ENCODE results near the gene UNCX. TPM values are rescaled to one million over a fixed set of nuclear protein-coding genes. Genes with fewer than 3 reads are reported as not detected.

The UNCX gene
- total and polyA plus RNA-seq, 2 experiments from 2014 or later: not detected

DNA sequence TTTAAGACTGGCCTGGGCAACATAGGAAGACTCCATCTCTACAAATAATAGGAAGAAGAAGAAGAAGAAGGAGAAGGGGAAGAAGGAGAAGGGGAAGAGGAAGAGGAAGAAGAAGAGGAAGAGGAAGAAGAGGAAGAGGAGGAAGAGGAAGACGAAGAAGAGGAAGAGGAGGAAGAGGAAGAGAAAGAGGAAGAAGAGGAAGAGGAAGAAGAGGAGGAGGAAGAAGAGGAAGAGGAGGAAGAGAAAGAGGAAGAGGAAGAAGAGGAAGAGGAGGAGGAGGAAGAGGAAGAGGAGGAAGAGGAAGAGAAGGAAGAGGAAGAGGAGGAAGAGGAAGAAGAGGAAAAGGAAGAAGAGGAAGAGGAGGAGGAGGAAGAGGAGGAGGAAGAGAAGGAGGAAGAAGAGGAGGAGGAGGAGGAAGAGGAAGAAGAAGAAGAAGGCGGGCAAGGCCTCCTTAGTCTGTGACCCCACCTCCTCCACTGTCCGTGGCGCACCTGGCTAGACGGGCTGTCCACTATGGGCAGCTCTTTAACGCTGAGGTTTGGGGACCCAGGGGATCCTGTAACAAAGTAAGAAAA is 43.9 kb upstream of the UNCX start:
- H3K4me2 ChIP-seq: no peak overlapping the region
- Mint-ChIP-seq H3K27ac (no peak overlapping the region), H3K9me3 (peaks cover 33% of the 10 kb centered on the region), H3K4me1 (no peaks in the 10 kb centered on the region), H3K4me3 (no peak overlapping the region), H3K36me3 (ENCODE audit: low read depth) (peaks cover 6% of the 10 kb centered on the region; the same call in 2 of the 3 replicates), H3K27me3 (ENCODE audit: insufficient read depth, low read depth, poor library complexity) (peaks cover 26% of the 10 kb centered on the region)
- H3K9me2 ChIP-seq (ENCODE audit: insufficient read depth): no peaks in the 10 kb centered on the region
- no peaks in the 10 kb centered on the region for H3F3A ChIP-seq (replicated peaks; ENCODE audit: low read depth)
- H3K4me1 ChIP-seq (ENCODE audit: insufficient read depth): no peaks in the 10 kb centered on the region
- no peak overlapping the region for H3K27ac ChIP-seq (ENCODE audit: low read depth)
- no peaks in the 10 kb centered on the region for H3K79me2 ChIP-seq (replicated peaks; ENCODE audit: insufficient read depth)
- no peak overlapping the region for H2AFZ ChIP-seq
- H3K36me3 ChIP-seq (ENCODE audit: insufficient read depth): no peaks in the 10 kb centered on the region
- H4K20me1 ChIP-seq (replicated peaks; ENCODE audit: insufficient read depth): no peaks in the 10 kb centered on the region
- no peaks in the 10 kb centered on the region for H3K27me3 ChIP-seq (ENCODE audit: insufficient read depth)
- TF ChIP-seq EZH2 (IDR thresholded peaks at IDR 0.05; ENCODE audit: low read depth, unreplicated experiment): no peak
- ATAC-seq: no peak
- H3K4me3 ChIP-seq: no peak overlapping the region
- DNase-seq (ENCODE audit: low spot score): no peak

DNA sequence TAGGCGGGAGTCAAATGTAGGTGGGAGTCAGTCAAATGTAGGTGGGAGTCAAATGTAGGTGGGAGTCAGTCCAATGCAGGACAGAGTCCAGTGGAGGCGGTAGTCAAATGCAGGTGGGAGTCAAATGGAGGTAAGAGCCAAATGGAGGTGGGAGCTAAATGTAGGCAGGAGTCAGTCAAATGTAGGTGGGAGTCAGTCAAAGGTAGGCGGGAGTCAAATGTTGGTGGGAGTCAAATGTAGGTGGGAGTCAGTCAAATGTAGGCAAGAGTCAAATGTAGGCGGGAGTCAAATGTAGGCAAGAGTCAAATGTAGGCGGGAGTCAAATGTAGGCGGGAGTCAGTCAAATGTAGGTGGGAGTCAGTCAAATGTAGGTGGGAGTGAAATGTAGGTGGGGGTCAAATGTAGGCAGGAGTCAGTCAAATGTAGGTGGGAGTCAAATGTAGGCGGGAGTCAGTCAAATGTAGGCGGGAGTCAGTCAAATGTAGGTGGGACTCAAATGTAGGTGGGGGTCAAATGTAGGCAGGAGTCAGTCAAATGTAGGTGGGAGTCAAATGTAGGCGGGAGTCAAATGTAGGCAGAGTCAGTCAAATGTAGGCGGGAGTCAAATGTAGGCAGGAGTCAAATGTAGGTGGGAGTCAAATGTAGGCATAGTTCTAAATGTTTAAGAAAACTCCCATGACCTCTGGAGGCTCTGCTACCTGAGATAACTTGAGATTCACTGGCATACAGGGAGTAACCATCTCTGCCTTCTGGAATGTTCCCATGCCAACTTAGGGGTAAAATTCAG is 42.5 kb upstream of the UNCX start:
- peaks cover 39% of the 10 kb centered on the region for H3K9me3 Mint-ChIP-seq
- Histone ChIP-seq H3F3A (replicated peaks; ENCODE audit: low read depth) (no peaks in the 10 kb centered on the region), H3K9me2 (ENCODE audit: insufficient read depth) (no peaks in the 10 kb centered on the region), H3K4me3 (no peak overlapping the region), H3K27ac (ENCODE audit: low read depth) (no peak overlapping the region), H4K20me1 (replicated peaks; ENCODE audit: insufficient read depth) (no peaks in the 10 kb centered on the region), H2AFZ (no peak overlapping the region), H3K27me3 (ENCODE audit: insufficient read depth) (no peaks in the 10 kb centered on the region), H3K36me3 (ENCODE audit: insufficient read depth) (no peaks in the 10 kb centered on the region), H3K4me1 (ENCODE audit: insufficient read depth) (no peaks in the 10 kb centered on the region), H3K79me2 (replicated peaks; ENCODE audit: insufficient read depth) (no peaks in the 10 kb centered on the region), H3K4me2 (no peak overlapping the region)
- DNase-seq (ENCODE audit: low spot score) (no peak), ATAC-seq (no peak)
- H3K4me3 Mint-ChIP-seq: no peak overlapping the region
- peaks cover 25% of the 10 kb centered on the region for H3K27me3 Mint-ChIP-seq (ENCODE audit: insufficient read depth, low read depth, poor library complexity)
- no peak overlapping the region for H3K27ac Mint-ChIP-seq
- peaks cover 6% of the 10 kb centered on the region; the same call in 2 of the 3 replicates for H3K36me3 Mint-ChIP-seq (ENCODE audit: low read depth)
- no peaks in the 10 kb centered on the region for H3K4me1 Mint-ChIP-seq
- TF ChIP-seq CREB1 (CRISPR knock-in tag; IDR thresholded peaks at IDR 0.05; ENCODE audit: low read depth): no peak
- TF ChIP-seq JUNB (IDR thresholded peaks at IDR 0.05; ENCODE audit: unreplicated experiment): no peak
- no peak for TF ChIP-seq POLR2AphosphoS5 (IDR thresholded peaks at IDR 0.05; ENCODE audit: low read depth)
- TF ChIP-seq STAT1 (IDR thresholded peaks at IDR 0.05; ENCODE audit: unreplicated experiment): no peak
- TF ChIP-seq NANOG (IDR thresholded peaks at IDR 0.05; ENCODE audit: borderline replicate concordance): no peak
- TF ChIP-seq ZNF114 (CRISPR knock-in tag; IDR thresholded peaks at IDR 0.05): no peak
- no peak for TF ChIP-seq ZNF331 (CRISPR knock-in tag; IDR thresholded peaks at IDR 0.05; ENCODE audit: low read depth)
- no peak for TF ChIP-seq EZH2phosphoT487 (IDR thresholded peaks at IDR 0.05; ENCODE audit: unreplicated experiment)
- TF ChIP-seq, protein P1, sequence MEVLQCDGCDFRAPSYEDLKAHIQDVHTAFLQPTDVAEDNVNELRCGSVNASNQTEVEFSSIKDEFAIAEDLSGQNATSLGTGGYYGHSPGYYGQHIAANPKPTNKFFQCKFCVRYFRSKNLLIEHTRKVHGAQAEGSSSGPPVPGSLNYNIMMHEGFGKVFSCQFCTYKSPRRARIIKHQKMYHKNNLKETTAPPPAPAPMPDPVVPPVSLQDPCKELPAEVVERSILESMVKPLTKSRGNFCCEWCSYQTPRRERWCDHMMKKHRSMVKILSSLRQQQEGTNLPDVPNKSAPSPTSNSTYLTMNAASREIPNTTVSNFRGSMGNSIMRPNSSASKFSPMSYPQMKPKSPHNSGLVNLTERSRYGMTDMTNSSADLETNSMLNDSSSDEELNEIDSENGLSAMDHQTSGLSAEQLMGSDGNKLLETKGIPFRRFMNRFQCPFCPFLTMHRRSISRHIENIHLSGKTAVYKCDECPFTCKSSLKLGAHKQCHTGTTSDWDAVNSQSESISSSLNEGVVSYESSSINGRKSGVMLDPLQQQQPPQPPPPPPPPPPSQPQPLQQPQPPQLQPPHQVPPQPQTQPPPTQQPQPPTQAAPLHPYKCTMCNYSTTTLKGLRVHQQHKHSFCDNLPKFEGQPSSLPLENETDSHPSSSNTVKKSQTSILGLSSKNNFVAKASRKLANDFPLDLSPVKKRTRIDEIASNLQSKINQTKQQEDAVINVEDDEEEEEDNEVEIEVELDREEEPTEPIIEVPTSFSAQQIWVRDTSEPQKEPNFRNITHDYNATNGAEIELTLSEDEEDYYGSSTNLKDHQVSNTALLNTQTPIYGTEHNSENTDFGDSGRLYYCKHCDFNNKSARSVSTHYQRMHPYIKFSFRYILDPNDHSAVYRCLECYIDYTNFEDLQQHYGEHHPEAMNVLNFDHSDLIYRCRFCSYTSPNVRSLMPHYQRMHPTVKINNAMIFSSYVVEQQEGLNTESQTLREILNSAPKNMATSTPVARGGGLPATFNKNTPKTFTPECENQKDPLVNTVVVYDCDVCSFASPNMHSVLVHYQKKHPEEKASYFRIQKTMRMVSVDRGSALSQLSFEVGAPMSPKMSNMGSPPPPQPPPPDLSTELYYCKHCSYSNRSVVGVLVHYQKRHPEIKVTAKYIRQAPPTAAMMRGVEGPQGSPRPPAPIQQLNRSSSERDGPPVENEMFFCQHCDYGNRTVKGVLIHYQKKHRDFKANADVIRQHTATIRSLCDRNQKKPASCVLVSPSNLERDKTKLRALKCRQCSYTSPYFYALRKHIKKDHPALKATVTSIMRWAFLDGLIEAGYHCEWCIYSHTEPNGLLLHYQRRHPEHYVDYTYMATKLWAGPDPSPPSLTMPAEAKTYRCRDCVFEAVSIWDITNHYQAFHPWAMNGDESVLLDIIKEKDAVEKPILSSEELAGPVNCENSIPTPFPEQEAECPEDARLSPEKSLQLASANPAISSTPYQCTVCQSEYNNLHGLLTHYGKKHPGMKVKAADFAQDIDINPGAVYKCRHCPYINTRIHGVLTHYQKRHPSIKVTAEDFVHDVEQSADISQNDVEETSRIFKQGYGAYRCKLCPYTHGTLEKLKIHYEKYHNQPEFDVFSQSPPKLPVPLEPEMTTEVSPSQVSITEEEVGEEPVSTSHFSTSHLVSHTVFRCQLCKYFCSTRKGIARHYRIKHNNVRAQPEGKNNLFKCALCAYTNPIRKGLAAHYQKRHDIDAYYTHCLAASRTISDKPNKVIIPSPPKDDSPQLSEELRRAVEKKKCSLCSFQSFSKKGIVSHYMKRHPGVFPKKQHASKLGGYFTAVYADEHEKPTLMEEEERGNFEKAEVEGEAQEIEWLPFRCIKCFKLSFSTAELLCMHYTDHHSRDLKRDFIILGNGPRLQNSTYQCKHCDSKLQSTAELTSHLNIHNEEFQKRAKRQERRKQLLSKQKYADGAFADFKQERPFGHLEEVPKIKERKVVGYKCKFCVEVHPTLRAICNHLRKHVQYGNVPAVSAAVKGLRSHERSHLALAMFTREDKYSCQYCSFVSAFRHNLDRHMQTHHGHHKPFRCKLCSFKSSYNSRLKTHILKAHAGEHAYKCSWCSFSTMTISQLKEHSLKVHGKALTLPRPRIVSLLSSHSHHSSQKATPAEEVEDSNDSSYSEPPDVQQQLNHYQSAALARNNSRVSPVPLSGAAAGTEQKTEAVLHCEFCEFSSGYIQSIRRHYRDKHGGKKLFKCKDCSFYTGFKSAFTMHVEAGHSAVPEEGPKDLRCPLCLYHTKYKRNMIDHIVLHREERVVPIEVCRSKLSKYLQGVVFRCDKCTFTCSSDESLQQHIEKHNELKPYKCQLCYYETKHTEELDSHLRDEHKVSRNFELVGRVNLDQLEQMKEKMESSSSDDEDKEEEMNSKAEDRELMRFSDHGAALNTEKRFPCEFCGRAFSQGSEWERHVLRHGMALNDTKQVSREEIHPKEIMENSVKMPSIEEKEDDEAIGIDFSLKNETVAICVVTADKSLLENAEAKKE (CRISPR knock-in tag; IDR thresholded peaks at IDR 0.05): no peak
- TF ChIP-seq, protein P2, sequence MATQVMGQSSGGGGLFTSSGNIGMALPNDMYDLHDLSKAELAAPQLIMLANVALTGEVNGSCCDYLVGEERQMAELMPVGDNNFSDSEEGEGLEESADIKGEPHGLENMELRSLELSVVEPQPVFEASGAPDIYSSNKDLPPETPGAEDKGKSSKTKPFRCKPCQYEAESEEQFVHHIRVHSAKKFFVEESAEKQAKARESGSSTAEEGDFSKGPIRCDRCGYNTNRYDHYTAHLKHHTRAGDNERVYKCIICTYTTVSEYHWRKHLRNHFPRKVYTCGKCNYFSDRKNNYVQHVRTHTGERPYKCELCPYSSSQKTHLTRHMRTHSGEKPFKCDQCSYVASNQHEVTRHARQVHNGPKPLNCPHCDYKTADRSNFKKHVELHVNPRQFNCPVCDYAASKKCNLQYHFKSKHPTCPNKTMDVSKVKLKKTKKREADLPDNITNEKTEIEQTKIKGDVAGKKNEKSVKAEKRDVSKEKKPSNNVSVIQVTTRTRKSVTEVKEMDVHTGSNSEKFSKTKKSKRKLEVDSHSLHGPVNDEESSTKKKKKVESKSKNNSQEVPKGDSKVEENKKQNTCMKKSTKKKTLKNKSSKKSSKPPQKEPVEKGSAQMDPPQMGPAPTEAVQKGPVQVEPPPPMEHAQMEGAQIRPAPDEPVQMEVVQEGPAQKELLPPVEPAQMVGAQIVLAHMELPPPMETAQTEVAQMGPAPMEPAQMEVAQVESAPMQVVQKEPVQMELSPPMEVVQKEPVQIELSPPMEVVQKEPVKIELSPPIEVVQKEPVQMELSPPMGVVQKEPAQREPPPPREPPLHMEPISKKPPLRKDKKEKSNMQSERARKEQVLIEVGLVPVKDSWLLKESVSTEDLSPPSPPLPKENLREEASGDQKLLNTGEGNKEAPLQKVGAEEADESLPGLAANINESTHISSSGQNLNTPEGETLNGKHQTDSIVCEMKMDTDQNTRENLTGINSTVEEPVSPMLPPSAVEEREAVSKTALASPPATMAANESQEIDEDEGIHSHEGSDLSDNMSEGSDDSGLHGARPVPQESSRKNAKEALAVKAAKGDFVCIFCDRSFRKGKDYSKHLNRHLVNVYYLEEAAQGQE (IDR thresholded peaks at IDR 0.05; ENCODE audit: unreplicated experiment): no peak
